Measurements from ENCODE around the gene ZNF860.
A peak's percentile ranks its signal among the peaks of the same experiment; 100 is the strongest.
"Not testable (repeated sequence)": the region's sequence is repeated elsewhere in the genome, so short reads cannot be mapped to it uniquely, and the experiment has no call there.

Gene ZNF860

DNA sequence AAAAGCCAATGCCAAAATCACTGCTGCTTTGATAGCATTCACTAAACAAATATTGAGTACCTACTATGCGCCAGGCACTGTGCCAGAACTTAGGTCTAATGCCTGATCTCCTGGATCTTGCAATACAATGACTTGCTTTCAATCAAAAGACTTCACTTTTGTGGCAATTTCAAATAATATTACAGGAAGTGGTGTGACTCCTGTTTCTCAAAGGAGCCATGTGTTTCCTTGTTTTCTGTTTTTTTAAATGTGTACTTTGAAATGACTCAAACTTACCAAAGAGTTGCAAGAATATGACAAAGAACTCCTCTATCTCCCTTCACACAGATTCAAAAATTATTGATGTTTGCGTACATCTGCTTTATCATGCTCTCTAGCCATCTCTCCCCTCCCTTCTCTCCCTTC is 18.7 kb upstream of the ZNF860 start:
- no peak for DNase-seq

DNA sequence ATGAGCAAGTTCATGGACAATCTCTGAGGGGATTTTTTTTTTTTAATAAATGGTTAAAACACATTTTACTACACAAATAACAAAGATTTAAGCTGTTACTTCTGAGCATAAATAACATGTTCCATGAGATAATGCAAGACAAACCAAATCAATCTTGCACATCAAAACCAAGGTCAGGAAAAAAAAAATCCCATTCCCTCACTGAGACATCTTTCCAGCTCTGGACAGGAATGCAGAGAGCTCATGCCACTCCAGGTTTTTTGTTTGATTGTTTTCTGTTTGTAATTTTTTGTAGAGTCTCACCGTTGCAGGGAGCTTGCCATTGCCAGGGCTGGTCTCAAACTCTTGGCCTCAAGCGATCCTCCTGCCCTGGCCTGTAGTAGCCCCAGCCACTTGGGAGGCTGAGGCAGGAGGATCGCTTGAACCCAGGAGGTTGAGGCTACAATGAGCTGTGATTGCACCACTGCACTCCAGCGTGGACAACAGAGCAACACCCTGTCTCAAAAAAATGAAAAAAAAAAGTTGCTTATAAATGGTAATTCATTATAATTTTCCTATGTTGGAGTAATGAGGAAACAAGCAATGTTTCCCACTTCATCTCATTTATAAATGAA is 14.5 kb upstream of the ZNF860 start:
- DNase-seq: no peak

DNA sequence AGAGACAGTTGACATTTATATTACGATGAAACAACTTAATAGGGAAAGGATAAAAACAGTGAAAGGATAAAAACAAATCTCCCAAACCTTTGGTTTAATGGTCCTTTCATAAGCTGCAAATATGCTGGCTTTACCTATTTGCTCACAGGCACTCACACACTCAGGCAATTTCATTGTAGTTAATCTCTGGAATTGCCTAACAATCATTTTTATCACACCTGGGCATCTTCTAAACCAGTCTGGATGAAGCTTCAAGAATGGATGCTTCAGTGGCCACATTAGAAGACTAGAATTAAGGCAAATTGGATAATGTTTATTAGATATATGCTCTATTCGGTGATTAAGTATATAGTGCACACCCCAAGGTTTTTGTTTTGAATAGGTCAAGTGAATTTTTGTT is 14.0 kb upstream of the ZNF860 start:
- DNase-seq: no peak

DNA sequence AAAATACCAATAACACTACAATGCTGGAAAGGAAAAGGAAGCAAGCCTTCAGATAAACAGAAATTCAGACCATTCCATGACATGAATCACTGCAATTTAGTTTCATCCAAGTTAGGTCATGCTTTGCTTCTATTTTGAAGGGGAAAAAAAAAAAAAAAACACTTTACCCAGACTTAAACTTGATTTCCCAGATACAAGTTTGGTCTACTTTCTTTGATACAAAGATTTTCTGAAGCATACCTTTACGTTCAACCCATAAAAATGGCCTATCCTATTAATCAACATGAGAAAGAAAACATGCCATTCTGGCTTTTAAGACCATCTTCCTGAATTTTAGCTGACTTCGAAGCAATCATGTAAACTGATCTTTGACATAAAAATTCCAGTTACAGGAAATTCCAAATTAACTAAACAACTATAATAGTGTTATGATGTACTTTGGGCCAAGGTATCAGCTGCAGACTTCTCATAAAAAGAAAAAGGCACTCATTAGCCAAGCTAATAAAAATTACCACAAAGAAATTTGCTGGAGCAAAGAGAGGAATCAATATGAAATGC is 13.1 kb upstream of the ZNF860 start:
- no peak for DNase-seq

DNA sequence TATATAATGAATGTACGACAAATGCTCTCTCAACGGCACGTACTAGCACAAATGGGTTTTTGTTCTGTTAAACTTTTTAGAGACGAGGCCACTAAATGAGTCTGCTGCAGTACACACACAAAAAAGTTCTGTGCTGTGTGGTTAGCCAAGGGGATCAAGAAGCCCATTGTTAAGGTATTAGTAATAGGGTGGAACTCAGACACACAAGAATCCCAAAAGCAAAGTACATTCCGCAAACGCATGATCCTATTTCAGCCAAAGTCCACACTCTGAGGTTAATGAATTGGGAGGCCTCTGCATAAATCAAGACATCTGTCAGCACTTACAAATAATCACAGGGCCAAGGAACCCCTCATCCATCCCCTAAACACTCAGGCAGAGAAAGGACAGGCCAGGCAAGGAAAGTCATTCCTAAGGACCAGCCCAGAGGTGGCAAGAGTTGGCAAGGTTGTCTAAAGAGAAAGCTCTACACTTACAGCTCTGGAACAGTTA is 12.6 kb upstream of the ZNF860 start:
- no peak for DNase-seq

DNA sequence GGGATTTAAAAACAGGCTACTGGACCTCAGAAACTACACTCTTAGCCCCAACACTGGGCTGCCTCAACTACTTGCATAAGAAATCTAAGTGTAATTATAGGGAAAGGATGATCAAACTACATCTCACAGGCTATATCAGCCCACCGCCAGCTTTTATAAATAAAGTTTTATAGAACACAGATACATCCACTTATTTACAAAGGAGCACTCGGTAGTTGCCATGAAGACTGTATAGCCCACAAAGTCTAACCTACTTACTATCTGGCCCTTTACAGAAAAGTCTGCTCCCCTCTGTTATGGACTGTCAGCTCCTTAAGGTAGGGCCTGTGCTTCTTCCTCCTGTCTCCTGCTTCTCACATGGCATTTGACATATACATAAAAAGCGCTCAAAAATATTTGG is 9.9 kb upstream of the ZNF860 start:
- DNase-seq: no peak

DNA sequence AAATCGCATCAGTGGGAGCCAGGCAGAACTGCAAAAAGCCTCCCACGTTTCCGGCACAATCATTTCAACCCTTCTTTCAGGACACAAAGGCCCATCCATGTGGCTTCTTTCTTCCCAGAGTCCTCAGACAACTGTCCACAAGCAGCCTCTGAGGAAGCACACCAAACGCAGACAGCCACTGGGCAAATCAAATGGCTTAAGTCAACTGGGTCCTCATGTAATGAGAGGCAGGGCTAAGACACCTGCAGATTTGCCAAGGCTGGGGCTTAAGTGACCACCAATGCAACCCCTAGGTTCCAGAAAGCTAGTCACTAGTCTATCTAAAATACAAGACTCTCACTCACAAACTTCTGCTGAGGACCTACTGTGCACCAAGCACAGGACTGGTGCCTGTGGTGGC is 8.5 kb upstream of the ZNF860 start:
- DNase-seq: no peak

DNA sequence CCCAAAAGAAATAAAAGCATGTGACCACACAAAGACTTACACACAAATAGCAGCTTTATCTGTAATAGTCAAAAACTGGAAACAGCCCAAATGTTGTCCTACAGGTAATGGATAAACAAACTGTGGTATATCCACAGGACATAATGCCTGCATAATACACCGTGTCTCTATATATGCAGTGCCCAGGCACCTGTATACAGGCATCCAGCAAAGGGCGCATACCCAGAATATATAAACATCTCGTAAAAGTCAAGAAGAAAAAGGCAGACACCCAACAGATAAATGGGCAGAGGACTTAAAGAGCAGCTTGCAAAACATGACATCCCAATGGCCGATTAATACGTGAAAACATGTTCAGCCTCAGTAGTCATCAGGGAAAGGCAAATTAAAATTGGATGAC is 7.7 kb upstream of the ZNF860 start:
- DNase-seq: no peak

DNA sequence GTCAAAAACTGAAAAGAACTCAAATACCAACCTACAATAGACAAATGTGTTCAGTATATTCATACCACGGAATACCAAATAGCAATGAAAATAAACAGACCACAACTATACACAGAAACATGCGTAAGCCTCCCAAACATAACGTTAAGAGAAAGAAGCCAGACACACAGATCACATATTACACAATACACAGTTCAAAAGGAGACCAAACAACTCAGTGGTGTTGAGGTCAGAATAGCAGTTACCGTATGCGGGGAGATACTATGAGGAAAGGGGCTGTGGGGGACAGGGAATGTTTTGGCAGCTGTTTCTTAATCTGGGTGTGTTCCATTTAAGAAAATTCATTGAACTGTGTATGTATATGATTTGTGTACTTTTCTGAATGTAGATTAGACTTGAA is 7.1 kb upstream of the ZNF860 start:
- DNase-seq: no peak

DNA sequence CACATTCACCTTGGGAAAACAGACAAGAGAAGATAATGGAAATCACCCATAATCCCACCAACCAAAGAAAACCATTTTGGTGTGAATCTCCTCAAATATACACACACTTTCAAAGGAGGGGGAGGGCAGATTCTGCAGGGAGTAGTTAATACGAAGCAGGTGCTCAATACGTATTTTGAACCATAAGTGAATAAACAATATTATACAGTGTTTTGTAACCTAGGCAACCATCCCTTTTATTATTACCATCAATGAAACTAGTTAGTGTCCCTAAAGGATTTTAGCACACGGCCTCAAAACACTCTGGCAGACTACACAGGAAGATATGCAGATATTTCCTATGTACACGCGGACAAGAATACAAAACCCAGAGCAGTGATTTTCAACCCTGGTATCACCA is 6.6 kb upstream of the ZNF860 start:
- no peak for DNase-seq

DNA sequence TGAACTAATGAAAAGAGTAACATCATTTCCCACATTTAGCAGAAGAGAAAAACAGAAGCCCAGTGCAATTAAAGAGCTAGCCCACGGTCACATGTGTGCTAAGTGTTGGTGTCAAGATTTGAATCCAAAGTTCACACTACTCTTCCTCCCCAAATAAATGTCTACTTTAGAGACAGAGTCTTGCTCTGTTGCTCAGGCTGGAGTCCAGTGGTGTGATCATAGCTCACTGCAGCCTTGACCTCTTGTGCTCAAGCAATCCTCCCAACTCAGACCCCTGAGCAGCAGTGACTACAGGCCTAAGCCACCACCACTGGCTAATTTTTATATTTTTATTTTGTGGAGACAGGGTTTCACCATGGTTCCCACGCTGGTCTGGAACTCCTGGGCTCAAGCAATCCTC is 5.2 kb upstream of the ZNF860 start:
- no peak for DNase-seq

DNA sequence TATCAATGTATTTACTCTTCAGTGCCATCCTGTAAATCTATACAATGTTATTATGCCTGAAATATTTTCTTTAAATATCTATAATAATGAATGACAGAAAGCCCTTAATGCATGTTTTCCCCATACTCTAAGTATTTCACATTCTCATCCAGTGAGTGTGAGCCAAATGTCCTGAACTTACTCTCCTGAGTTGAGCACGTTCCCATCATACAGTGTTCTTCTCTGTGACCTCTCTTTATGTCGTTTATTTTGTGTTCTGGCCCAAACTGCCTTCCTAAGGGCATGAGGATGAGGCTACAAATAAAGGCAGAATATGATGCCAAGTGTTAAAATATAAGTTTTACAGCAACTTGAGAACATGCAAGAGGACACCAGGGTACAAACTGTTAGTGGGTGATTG is 3.8 kb upstream of the ZNF860 start:
- no peak for DNase-seq

DNA sequence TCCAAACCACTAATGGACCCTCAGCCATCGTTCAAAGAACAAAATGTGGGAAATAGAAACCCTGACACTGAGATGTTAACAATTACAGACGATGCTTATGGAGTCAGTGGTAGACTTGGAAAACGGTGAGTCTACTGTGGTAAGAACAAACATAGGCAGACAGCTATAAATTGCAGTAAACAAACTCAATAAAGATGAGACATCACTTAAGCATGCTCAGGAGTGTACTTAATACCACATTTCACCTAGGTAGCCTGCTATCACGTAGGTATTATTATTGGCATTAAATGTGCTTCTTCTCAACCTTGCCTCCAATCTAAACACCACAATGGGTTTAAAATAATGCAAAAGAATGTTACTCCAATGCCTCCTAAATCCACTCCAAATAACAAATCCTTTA is 3.0 kb upstream of the ZNF860 start:
- no peak for DNase-seq

DNA sequence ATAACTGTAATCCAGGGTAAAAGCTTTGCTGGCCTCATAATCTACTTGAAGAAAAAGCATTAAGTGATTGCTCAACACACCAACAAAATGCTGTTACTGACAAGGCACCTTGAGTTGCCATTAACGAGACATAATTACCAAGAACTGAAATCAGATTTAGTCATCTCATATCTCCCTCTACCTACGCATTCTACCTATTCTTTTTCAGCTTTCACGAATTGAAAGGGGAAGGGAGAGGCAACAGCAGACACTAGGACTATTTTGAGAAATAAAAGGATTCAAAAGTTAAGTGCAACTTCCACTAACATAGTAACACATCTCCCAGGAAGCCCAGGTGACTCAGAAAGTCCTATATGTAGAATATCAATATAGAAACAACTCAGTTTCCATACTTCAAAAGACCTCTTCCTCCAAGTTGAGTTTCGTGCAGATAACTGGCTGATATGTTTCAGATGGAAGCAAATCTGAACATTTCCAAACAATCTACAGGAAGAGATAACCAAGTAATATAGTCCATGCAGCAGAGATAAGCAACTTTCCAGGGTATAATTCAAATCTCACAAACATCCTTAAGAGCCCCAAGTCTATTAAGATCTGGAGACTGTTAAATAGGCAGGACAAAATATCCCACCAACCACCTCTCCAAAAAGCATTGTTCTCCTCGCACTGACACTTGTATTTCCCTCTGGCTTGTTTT is 2.4 kb upstream of the ZNF860 start:
- no peak for DNase-seq

DNA sequence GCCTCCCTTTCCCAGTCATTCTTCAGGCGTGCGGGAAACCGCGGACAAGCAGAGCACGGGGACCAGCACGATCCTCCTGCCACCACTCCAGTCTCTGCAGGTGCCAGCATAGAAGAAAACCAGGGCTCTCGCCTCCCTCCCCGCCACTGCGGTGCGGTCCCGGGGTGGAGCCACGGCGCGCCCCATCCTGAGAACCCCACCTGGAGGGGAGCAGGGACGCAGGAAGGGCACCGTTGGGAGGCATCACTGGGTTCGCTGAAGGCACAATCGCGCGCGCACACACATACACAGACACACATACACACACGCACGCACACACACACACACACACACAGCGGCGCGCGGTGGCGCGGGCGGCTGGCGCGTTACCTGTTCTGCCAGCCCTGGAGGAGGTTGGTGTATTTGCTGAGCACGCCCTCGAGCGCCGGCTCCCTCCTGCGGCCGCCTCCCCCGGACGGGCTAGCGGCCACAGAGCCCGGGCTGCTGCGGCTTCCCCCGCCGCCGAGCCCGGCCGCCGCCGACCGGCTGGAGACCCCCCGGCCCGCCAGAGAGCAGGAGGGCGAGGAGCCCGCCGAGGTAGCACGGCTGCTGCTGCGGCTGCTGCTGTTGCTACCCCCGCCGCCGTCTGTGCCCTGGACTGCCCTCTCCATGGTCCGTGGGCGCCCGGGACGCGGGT is 882 bp upstream of the ZNF860 start:
- peak; percentile 16 for DNase-seq

DNA sequence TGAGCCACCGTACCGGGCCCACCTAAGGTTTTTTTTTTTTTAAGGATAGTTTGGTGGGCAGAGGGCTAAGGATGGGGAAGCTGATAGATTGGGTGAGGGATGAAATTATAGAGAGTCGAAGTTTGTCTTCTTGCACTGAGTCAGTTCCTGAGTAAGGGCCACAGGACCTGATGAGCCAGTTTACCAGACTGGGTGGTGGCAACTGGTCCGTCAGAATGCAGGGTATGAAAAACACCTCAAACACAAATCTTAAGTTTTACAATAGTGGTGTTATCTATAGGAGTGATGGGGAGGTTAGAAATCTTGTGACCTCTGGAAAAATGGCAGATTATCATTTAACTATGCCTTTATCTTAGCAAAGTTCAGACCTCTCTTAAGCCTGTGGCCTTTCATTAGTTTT is 2.8 kb downstream of the ZNF860 start:
- no peak for DNase-seq

DNA sequence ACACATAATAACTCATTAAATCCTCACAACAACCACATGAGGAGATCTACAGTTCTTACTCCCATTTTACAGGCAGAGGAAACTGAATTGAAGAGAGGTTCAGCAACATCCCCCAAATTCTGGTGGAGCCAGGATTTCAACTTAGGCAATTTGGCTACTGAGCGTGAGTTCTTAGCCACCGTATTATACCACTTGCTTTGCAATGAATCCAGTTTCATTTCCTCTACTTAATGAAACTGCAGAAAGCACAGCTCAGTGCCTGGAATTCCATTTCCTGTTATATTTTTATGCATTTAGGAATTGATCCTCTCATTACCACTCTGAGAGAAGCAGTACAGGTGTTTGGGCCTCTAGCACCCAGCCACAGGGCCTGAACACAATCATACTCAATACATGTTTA is 4.3 kb downstream of the ZNF860 start:
- DNase-seq: no peak

DNA sequence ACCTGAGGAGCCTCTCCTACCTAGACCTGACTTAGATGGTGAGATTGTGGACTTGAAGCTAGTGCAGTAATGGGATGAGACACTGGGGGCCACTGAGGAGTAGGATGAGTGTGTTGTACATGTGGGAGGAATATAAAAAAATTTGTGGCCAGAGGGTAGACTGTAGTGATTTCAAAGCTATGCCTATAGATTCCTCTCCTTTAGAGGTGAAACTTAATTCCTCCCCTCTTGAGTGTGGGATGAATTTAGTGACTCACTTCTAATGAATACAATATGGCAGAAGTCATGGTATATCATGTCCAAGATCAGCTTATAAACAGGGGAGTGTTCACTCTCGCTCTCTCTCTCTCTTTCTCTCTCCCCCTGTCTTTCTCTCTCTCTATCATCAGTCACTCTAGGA is 6.7 kb downstream of the ZNF860 start:
- DNase-seq: no peak

DNA sequence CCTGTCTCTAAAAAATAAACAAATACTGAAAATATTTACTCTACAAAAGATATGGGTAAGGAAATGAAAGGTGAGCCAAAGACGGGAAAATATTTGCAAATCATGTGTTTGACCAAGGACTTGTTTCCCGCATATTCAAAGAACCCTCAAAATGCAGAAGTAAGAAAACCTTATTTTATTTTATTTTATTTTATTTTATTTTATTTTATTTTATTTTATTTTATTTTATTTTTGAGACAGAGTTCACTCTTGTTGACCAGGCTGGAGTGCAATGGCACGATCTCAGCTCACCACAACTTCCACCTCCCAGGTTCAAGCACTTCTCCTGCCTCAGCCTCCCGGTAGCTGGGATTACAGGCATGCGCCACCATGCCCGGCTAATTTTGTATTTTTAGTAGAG is 11.4 kb downstream of the ZNF860 start:
- DNase-seq: not testable (repeated sequence)

DNA sequence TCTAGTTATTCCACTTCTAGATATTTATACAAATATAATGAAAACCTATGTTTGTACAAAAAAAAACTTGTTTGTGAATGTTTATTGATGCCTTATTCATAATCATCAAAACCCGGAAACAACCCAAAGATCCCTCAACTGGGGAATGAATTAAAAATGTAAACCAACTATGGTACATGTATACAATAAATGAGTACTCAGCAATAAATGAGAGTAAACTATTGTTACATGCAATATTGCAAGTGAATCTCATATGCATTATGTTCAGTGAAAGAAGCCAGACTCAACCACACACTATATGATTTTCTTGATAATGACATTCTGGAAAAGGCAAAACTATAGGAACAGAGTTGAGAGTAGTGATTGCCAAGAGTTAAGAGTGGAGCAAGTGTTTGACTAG is 12.3 kb downstream of the ZNF860 start:
- no peak for DNase-seq

DNA sequence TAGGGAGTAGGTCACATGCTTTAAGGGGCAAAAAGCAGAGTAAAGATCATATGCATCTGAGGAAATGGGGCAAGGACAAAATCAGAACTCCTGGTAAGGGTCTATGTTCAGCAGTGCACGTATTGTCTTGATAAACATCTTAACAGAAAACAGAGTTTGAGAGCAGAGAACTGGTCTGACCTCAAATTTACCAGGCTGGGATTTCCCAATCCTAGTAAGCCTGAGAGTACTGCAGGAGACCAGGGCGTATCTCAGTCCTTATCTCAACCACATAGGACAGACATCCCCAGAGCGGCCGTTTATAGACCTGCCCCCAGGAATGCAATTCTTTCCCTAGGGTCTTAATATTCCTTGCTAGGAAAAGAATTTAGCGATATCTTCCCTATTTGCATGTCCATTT is 13.5 kb downstream of the ZNF860 start:
- not testable (repeated sequence) for DNase-seq

DNA sequence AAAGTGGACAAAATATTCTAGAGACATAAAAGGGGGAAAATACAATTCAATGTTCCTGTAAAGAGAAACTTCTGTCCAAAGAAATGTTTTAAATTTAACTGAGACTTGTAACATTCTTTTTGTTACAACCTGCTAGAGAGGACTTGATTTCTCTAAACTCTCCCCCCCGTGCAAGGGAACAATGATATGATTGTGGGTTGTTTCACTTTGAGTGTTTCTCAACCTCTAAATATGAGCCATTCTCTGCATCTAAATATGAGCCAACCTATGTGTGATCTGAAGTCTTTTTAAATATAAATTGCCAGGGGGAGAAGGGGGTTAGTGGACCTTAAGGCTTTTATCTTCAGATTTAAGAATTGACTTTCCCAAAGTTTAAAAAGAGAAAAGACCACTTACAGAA is 14.6 kb downstream of the ZNF860 start:
- DNase-seq: no peak

DNA sequence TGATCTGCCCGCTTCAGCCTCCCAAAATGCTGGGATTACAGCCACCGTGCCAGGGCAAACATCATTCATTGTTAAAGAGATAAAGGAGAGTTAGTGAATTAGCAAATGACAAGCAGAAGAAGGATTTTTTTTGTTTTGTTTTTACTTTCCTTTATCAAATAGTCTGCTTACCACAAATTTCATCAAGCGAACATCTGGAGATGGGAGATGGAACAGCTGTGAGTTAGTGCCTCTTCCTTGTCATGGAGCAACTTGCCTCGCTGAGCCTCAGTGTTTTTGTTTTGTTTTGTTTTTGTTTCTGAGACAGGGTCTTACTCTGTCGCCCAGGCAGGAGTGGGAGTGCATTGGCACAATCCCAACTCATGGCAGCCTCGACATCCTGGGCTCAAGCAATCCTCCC is 15.9 kb downstream of the ZNF860 start:
- no peak for DNase-seq

DNA sequence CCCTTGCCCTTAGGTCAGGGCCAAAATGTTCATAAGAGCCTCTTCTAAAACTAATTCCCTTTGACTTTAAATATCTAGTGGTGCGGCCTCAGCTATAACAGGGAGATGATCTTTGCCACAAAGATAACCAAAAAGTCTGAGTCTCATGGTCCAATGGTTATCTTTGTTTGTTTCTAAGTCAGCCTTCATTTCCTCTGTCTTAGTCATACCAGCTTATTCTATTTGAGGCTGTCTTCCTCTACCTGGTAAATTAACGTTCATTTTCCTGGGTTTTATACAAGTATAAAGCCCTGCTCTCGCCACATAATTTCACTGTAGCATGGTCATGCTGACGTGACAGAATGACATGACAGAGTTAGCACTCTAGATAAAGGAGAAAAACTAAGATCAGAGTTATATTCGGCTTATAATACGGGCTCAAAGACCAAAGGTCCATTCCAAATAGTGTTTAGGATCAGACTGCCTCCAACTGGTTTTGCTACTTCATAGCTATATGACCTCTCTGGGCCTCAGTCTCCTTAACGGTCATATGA is 18.4 kb downstream of the ZNF860 start:
- no peak for DNase-seq

Measured in activated effector memory CD4-positive, alpha-beta T cell treated with Interleukin-2 at 50 U/mL for 16 hours (primary cell).